DOHH2 (cell line): ENCODE results near the gene KCNK7.

Experiments used
- CTCF ChIP-seq: fragments of 200-600 bp; sonication (generic); IDR thresholded peaks from one replicate; pipeline ENCODE4 v1.5.1; 2014; ENCODE audit warnings: antibody characterized with exemption, mild to moderate bottlenecking, low read depth, low read length; ENCODE audit not compliant: poor library complexity, severe bottlenecking
- EZH2phosphoT487 ChIP-seq: fragments of 200-600 bp; sonication (generic); IDR thresholded peaks from 2 replicates; pipeline ENCODE4 v1.6.1; 2017; ENCODE audit warnings: borderline replicate concordance, mild to moderate bottlenecking, antibody characterized with exemption, low read length, moderate library complexity, mixed read lengths

DNA sequence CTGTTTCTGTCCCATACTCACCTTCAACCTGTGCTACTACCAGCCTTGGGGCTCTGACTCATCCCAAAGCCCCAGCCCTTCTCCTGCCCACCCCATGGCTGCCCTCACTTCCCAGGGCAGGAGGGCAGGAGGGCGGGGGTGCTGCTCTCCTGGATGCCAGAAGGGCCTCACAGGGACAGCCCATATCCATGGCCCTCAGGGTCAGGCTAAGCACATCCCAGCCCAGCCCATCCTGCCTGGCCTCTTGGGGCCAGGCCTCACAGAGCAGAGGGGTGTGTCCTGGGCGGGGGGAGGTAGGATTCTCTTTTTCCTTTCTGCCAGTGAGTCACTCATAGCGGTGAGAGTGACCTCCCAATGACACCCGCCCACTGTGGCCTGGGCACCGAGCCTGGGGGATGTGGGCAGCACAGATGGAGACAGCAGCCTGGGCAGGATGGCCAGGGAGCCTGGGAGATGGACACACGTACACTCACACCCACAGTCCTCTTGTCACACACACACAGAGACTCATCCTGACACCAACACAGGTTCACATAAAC is 39.8 kb downstream of the KCNK7 start:
- TF ChIP-seq CTCF (no peak), EZH2phosphoT487 (no peak)
